HG03442 (cell line): ENCODE results near the gene GRID1.

ENCODE experiments used
- ATAC-seq: cut with Tn5 transposase; IDR thresholded peaks from one replicate; pipeline ENCODE4 v1.9.1; 2021; ENCODE audit warnings: mild to moderate bottlenecking, moderate library complexity; ENCODE audit not compliant: unreplicated experiment

Gene GRID1

DNA sequence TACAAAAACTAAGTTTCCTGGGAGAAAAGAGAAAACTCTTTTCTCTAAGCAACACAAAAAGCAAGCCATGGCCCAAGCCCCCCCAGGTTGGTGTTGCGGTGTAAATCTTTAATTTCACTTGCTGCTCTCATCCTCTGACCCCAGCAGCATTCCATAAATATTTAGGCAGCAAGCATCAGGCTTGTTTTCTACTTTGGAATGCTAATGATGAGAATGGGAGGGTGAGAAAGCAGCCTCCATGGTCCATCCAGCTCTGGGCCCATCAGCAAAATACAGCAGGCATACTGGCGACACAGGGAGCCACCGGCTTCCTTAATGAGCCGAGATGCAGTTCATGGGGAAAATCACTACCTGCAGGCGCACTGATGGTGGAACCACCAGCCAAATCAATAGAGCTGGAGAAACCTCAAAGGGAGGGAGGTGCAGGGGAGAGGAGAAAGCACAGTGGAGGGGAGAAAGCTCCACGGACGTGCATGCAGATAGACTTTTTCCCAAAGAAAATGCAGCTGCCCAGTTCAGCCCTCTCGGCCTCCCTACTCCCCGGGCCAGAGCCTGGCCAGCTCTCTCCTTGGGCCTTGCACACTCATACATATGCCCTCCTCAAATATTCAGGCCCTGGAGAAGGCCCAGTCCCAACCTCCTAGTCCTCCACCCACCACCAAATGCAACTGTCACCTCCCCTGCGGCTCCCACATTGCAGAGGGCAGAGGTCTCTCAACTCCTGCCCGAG lies 131.9 kb downstream of the GRID1 start:
- no peak for ATAC-seq

DNA sequence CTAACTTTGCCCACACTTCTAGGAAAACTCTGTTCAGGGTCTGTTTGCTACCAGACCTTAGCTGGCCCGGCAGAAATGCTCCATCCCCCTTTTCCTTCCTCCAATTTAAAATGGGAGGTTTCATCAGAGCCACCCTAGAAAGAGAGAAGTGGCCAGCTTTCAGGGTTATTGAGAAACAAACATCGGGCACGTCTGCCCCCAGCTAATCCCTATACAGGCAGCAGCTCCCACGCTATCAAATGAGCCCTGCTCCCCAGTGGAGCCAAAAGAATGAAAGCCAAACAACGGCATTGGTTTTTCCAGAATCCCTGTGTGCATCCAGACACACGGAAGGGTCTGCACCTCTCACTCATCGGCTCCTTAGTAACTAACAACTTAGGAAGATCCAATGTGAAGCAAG lies 132.5 kb downstream of the GRID1 start:
- no peak for ATAC-seq

DNA sequence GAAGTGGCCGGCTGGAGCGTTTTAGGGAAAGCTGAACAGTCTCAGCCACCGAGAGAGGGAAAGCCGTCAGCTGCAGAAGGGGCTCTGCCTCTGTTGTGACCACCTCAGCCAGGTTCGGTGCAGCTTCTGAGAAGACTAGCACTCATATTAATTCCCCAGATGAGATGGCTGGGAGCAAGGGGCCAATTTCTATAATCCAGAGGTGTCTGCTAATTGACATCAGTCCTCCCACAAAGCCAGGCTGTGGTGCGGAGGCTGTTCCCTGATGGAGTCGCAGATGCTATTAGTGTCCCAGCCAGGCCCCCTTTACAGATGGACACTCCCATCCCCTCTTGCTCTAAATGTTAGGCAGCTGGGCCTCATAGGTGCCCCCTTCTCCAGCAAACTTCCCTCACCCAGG lies 133.5 kb downstream of the GRID1 start:
- ATAC-seq = no peak

DNA sequence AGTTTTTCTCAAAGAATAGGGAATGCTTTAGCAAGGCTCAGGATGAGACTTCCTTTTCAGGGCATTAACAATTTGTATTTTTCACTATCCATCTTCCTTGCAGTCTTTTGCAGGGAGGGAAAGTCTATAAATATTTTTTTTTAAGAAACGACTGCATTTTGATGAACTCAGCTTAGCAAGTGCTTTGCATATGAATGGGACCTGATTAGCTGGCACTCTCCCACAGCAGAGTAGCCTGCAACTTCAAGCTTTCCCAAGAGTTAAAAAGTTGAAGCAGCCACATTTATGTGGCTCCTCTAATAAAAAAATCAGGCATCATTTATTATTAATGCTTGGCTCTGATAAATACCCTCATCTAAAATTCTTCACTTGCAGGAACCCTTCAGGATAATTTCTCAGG lies 134.0 kb downstream of the GRID1 start:
- no peak for ATAC-seq

DNA sequence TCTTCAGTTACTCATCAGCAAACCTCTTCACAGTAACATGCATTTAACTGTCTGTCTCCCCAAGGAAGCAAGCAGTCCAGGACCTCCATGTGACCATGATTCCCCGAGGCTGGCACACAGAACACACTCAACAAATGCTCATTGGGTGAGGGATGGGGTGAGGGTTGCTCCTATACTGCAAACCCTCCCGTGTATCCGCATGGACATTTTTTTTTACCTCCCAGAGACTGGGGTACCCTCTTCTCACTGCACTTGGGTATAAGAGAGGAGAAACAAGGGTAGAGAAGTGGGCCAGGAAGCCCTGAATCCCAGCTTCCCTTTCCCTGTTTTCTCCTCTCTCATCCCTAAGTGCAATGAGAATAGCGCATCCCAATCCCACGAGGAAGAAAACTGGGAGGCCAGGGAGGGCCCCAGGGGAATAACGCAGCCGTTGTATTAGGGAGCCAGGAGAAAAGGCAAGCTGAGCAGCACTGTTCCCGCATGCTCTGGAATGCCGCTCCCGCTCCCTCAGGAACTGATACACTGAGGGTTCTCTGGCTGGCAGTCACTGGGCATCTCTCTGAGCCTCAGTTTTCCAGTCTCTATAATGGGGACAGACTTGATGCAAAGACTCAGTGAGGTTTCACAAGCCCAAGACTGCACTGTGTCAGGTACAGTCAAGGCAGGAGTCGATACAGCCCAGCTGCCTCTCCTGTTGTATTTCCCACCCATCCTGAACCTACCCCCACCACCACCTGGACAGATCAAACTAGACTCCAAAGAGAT lies 134.6 kb downstream of the GRID1 start:
- ATAC-seq = no peak

DNA sequence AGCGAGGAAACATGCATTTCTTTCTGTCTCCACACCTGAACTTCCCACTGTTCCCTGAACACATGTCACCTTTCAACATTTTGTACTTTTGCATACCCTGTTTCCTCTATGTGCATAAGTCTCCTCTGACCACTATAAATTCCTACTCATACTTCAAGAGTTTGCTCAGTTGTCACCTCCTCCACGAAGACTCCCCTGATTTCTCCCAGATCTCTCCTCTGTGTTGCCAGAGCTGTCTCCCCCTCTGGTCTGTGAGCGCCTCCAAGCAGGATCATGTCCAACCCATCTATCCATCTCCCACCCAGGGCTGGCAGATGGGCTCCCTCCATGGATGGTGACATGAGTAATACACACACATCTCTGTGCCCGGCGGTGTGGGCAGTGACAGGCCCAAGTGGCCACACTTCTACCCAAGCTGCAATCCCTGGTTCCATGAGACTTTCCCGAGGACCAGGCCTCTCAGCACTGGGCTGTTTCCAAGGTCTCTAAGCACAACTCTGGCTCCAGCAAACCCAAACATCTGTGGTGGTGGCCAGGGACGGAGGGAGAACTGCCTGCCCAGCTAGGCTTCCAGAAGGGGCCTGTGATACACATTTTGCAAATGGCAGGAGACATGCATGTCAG lies 135.9 kb downstream of the GRID1 start:
- ATAC-seq = no peak

DNA sequence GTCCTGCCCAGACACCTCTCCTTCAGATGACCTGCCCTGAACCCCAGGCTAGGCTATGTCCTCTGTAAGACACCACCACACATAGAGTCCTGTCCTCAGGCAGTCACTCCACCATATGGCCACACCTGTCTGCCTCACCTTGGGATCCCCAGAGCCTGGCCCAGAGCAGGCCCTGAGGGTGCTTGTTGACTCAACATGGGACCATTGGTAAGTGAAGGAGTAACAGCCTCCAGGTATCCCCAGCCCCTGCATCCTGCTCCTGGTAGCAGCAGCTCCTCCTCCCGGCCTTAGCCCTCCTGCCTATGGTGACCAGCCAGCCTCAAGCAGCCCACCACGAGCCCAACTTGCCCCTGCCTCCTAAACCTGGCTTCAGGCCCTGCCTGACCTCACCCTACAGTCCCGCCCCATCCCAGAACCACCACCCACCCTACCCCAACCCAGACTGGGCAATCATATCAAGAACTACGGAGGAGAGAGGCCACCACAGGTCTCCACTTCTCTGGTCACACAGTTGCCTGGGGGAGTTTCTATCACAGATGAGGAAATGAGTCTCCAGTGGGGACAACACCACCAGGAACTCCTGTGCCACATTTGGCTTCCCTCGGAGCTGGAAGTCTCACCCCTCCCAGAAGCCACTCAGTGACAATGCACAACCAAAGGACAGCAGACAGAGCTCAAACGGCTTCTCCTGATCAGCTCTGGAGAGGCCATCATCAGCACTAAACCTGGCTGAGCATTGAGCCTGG lies 136.6 kb downstream of the GRID1 start:
- ATAC-seq = no peak

DNA sequence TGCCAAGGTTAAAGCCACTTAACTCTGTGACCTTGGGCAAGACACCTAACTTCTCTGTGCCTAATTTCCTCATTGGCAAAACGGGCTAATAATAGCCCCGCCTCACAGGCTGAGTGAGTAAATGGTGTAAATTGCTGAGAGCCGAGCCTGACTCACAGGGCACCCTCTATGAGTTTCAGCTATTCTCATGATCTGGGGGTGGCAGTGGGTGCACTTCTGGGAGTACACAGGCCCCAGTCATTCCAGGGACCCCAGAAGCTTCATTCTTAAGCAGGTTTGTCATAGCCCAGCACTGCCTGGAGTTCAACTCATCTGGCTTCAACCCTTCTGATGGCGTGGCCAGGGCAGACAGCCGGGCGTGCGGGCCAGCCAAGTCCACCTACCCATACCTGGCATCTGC lies 137.2 kb downstream of the GRID1 start:
- no peak for ATAC-seq

DNA sequence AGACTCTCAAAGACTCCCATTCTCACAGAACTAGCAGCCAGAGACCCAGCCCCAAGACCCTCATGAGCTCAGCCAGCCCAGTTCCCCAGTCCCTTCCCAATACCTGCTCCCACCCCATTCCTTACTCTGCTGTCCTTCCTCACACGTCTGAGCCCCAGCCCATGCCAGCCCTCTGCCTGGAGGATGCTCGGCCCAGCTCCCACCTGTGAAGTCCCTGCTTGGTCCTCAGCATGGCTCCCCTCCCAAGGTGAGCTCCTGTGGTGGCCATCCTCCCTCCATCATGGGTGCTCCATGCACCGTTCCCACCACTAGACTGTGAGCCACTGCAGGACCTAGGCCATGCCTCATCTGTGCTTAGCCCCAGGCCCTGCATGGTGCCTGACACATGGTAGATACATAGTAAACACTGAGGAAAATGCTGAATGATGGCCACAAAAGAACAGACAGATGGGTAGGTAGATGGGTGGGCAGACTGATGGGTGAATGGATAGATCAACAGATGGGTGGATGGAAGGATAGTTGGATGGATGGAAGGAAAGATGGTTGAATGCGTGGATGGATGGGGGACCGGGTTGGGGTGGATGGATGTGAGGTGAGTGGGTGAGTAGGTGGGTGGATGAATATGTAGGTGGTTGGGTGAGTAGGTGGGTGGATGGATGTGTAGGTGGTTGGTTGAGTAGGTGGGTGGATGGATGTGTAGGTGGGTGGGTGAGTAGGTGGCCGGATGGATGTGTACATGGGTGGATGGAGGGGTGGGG lies 138.9 kb downstream of the GRID1 start:
- ATAC-seq = no peak

DNA sequence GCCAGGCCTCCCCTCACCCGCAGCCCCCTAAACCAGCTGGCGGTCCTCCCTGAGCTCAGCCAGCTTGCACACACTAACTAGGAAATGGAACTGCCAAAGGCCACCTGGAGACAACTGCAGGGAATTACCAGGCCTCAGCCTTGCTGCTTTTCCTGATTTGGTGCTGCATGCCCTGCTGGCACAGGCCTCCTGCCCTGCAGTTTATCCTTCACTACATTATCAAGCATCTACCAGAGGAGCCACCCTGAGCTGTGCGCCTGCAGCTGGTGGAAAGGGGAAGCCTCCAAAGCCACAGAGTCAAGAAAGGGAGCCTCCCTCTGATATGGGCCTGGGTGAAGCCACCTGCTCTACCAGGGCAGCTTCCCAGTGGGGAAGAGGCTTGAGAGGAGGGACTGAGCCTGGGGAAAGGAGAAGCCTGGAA lies 139.8 kb downstream of the GRID1 start:
- no peak for ATAC-seq

DNA sequence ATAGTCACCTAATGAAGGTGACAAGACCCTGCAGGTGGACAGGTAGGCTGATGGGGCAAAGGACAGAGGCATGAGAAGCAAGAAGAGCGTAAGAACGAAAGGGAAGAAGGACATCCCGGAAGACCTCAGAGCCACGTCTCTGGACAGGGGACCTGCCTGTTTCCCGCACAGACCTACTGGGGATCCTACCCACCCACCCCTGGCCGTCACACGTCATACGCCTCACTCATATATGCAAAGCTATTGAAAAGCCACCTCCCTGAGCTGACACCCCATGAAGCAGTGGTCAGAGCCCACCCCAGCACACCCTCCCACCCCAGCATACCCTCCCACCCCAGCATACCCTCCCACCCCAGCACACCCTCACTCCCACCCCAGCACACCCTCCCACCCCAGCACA lies 140.6 kb downstream of the GRID1 start:
- ATAC-seq = no peak

DNA sequence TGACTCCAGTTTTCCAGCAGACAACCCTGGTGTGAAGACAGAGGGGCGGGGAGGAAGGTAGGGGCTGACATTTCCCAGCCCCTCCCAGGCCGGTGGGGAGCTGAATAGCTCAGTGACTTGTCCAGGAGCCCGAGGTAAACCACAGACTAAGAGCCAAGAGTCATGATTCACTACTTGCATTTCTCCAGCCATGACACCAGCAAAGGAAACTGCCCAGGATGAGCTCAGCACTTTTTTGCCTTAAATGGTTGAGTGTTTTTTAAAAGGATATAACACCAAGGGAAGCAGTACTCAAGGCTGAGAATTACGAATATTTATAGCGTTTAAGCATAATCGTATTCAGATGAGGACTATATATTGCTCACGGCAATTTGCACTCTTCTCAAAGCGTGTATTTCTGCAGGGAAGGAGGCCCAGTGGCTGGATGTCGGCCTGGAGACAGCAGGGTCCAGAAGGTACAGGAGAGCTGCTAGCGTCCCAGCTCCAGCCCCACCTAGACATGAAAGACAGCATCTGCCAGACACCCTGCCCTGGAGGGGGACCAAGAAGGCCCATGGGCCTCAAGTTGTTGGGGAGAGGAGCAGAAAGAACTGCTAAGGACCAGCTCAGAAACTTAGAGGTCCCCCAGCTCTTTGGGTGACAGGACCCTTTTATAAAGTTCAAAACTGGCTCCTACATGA lies 141.4 kb downstream of the GRID1 start:
- no peak for ATAC-seq

DNA sequence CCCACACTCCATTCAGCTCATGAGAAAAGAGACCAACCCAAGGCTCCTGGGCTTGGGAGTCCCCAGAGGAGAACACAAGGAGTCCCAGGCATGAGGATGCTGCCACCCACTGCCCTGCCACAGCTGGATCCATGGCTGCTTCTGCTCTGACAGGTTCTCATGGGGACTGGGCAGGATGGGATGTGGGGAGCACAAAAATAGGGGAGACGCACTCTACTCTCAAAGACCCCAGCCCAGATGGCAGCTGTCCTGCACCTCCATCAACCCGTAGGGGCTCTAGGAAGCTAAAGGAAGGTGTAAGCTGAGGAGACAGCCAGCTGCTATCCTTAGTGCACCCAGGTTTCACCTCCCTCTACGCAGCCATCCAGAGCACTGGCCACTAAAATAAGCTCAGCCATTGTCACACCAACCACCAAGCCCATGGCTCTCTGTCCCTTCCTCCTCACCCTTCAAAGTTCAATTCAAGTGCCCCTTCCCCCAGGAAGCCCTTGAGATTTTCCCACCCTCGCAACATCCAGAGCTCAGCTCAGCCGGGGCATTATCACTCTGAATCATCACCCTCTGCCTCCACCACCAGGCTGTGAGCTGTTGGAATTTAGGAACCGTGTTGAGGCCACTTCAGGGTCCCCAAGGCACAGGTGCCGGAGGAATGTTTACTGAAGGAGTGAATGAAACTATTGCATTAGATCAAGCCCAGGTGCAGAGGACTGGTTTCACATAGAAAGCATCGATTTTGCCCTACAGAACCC lies 142.1 kb downstream of the GRID1 start:
- peak; percentile 72 for ATAC-seq

DNA sequence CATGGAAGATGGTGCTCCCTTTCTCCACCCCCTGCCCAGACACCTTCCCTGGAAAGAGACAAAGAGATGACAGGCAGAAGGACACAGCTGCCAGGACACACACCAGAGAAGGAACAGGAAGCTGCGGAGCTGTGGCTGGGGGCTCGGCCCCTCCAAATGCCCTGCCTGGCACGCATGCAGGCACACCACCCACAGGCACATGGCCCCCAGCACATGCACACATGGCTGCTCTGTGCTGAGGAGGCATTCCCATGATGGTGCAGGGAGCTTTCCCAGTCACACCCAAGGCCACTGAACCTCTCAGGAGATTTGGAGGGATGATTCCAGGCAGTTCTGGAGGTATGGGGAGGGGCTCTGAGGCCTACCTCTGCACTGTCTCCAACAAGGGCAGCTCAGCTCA lies 143.3 kb downstream of the GRID1 start:
- ATAC-seq = no peak

DNA sequence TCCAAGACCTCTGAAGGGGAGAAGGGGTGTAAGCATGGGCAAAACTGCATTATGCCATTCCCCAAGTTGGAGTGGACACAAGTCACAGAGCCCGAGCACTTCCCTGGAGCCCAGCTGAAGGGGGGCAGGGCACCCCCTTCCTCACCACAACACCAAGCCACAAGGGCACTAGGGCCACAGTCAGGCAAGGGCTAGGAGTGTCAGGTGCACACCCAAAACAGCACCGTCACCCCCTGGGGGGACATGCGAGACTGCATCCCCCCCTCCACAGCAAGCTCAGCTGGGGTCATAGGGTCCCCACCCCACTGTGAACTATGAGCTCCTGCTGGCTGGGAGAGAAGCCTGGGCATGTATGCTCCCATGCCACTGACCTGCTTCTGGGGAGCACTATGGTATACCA lies 143.9 kb downstream of the GRID1 start:
- no peak for ATAC-seq

DNA sequence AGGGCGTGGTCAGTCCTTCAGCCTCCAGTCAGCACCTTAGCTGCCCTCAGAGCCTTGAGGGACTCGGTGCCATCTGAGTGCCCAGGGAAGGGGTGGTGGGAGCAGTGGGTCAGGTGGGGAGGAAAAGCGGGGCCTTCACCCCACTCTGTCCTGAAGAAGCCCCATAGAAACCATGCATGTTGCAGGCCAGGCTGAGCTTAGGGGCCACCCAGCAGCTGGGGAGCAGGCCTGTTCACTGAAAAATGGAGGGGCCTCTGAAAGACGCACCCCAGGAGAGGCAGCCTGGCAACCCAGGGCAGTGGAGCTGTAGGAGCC lies 144.3 kb downstream of the GRID1 start:
- no peak for ATAC-seq

DNA sequence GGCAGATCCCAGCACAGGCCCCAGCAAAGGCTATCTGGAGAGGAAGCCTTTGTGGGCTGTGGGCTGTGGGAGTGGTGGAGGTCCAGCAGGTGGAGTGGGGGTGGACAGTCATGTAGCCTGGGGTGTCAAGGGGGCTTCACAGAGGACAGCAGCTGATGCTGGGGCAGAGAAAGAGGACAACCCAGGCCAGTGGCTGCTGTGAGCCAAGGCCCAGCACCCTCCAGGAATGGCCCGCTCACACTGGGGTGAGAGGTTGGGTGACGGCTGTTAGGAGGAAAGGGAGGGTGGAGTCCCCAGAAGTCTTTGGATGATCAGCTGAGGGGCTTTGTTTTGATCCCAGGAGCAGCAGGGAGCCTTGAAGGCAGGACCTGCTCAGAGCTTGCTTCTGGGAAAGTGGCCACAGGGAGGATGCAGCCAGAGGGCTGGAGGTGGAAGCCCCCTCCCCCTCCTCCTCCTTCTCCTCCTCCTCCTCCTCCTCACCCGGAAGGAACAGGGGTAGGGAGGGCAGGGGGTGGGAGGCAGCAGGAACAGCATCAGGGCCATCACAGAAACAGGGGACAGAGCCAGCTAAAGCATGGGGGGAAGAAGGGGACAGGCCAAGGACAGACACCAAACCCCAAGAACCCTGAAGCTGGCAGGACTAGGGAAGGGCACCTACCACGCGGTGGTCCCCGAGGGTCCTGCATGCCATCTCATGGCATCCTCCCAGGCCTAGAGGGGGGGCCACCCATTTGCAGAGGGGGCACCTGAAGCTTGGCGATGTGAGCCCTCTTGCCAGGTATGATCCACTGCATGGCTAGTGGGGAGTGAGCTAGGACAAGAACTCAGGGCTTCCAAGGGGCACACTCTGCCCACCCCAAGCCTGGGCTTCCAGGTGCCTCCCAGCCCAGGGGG lies 144.9 kb downstream of the GRID1 start:
- no peak for ATAC-seq

DNA sequence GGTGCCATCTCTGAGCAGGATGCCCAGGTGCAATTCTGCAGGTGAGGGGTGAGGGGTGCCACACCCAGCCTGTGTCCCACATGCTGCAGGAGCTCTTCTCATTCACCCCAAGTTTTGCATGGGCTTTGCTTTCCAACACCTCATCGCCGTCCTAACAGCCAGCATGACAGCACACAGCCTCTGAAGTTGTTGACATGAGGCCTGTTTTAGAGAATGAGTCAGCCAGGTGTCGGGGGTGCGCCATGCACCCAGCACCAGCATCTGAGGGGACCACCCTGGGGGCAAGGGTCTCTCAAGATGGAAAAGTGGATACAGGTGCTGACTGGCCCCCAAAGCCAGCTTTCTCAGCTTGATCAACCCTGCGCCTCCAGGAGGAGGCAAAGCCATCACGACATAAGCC lies 146.0 kb downstream of the GRID1 start:
- ATAC-seq = no peak

DNA sequence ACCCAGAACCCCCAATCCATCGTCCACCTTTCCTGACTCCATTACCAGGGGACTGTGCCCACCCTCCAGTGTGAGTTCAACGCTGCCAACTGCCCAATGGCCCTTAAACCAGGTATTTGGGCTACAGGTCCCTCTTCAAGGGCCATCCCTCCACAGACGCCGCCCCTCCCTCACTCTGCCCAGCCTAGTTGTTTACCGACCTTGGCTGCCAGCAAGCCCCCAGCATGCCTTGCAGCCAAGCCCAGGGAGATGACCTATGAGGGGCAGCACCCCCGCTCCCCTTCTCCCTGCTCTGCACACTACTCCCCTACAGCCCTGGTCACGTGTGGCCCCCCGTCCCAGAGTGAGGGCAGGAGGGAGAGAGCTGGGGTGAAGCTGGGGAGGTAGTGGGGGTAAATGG lies 147.3 kb downstream of the GRID1 start:
- ATAC-seq = no peak
